ENCODE data around the gene PLA2G7.

The PLA2G7 gene

GRCh38 chr6:46687619-46688097, 47.5 kb downstream of the PLA2G7 start, which contains the start of gene TDRD6:
Gene TDRD6 (plus strand): TSS chr6:46687885. CDS start chr6:46688129, 244 bp downstream.
- no peak for DNase-seq

GRCh38 chr6:46684771-46685170, 50.4 kb downstream of the PLA2G7 start:
- DNase-seq: no peak

- no peak for DNase-seq
Measured at GRCh38 chr6:46677314-46677654, 57.9 kb downstream of the PLA2G7 start.

GRCh38 chr6:46676604-46677313, 58.4 kb downstream of the PLA2G7 start:
- DNase-seq: no peak

DNA sequence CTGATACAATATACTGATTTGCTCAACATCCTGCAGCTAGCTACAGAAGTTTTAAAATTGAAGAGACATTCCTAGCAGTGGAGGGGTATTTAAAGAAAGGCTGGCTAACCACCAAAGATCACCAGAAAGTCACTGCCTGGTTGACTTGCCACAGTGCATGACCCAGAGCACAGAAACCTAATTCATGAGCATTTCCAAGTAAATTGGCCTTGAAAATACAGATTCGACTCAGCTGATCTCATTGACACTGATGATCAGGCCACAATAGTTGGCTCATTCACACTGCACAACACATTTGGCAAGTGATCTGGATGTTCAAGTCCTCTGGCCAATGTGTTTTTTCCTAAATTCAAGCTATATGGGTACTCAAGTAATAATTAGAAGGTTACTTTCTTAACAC, 60.8 kb downstream of the PLA2G7 start:
- no peak for DNase-seq

DNA sequence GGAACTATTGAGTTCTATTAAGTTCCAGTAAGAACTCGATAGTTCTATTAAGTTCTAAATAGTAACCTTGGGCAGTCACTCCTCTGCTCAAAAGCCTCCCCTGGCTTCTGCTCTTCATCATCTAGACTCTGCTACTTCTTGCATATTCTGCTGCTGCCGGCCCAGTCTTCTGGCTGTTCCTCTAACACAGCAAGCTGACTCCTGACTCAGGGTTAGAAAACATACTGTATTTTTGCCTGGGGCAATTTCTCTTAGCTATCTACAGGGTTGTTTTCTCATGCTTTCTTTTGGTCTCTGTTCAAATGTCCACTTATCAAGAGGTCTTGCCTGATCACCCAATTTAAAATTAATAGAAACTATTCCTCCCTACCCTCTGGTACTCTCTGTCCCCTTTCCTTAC, 67.8 kb downstream of the PLA2G7 start:
- DNase-seq: no peak

GRCh38 chr6:46661483-46661882, 73.7 kb downstream of the PLA2G7 start:
- DNase-seq: no peak

GRCh38 chr6:46657642-46658041, 77.5 kb downstream of the PLA2G7 start:
- DNase-seq: no peak

GRCh38 chr6:46655803-46656202, 79.4 kb downstream of the PLA2G7 start:
- no peak for DNase-seq

Measured in DMS153 (cell line).